GM18951 (cell line): ENCODE data around the gene RXRA.

ENCODE experiments used
- POLR2A ChIP-seq: IDR thresholded peaks from 4 replicates; pipeline ENCODE4 v1.6.1; 2011; ENCODE audit warnings: mild to moderate bottlenecking; ENCODE audit not compliant: insufficient read length, insufficient read depth; ENCODE audit errors: extremely low read depth
- in situ Hi-C: fragments of 300-500 bp; cut with MboI; formaldehyde crosslinking; loops from one replicate; pipeline ENCODE4 v1.12.0; 2022; ENCODE audit warnings: low sequenced_read_pairs, mixed read lengths, inconsistent platforms; ENCODE audit not compliant: unreplicated experiment

RXRA gene

GRCh38 chr9:134408939-134409737, 82.9 kb downstream of the RXRA start:
- in situ Hi-C loops = no loop called here
- no peak for TF ChIP-seq POLR2A

GRCh38 chr9:134410071-134410834, 84.0 kb downstream of the RXRA start:
- in situ Hi-C loops = no loop called here

DNA sequence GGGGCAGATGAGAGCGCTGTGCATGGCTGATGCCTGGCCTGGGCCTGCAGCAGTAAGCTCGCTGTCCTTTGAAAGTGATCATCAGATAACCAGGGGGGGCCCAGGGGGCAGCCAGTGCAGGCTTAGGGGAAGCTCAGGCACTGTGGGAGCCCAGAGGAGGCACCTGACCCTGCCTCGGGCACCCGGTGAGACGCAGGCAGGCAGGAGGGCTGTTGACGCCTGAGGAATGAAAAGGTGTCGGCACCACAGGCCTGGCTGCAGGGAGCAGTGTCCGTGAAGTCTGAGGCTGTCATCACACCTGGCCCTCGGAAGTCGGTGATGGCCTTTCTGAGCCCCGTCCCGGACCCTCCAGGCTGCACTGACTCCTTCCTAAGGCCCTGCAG, 84.6 kb downstream of the RXRA start:
- TF ChIP-seq POLR2A = no peak
- in situ Hi-C loops = no loop called here

More at GRCh38 chr9:134410071-134410834, 84.0 kb downstream of the RXRA start:
- no peak for TF ChIP-seq POLR2A

GRCh38 chr9:134411440-134412297, 85.4 kb downstream of the RXRA start:
- in situ Hi-C loops = no loop called here
- no peak for TF ChIP-seq POLR2A

GRCh38 chr9:134412298-134412711, 86.0 kb downstream of the RXRA start:
- in situ Hi-C loops = no loop called here
- no peak for TF ChIP-seq POLR2A

DNA sequence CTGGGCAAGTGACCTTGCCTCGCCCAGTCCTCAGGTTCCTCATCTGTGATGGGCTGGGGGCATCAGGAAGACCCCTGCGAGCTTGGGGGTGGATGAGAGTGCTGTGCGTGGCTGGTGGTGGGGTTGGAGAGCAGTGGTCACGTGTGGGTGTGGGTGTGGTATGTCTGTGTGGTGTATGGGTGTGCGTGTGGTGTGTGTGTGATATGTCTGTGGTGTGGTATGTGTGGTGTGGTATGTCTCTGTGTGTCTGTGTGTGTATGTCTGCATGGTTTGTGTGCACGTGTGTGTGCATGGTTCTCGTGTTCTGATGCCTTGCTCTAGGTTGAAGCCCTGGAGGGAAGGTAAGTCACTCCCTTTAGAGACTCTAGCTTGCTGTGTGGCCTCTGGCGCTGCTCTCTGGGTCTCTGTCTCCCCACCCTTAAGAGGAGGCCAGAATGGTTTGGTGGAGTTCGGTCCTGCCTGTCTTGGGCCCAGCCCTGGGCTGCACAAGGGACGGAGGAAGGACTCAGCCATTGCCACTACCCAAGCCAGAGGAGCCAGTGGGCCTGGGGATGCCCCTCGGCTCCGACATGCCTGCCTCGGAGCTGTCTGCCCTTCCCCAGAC, 87.0 kb downstream of the RXRA start:
- in situ Hi-C loops = no loop called here

GRCh38 chr9:134413890-134414623, 87.8 kb downstream of the RXRA start:
- TF ChIP-seq POLR2A = no peak
- in situ Hi-C loops = no loop called here

More for the DNA sequence above, 87.0 kb downstream of the RXRA start:
- no peak for TF ChIP-seq POLR2A

DNA sequence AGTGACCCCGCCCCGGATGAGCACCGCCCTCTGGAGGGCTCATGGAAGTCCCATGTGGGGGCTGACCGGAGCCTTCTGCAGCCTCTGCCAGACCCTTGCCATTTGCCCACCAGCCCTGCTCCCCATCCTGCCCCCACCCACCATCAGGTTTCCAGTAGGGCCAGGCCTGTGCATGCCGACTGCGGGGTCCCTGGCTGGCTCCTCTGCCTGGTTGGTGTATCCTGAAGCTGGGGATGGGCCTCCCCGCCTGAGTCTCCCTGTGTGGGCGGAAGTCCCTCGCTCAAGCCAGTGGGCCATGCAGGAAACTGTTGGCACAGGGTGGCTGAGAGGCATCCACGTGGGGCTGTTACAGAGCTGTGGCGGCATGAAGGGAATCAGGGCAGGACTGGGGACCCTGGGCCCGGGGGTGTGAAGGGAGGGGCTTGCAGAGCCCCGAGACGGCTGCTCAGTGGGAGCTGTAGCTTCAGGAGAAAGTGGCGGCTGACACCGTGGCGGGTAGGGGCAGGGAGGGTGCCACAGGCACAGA, 88.7 kb downstream of the RXRA start:
- in situ Hi-C loops = no loop called here
- no peak for TF ChIP-seq POLR2A

GRCh38 chr9:134416385-134417015, 90.2 kb downstream of the RXRA start:
- no peak for TF ChIP-seq POLR2A
- in situ Hi-C loops = no loop called here

- in situ Hi-C loops = no loop called here
- no peak for TF ChIP-seq POLR2A
Measured at GRCh38 chr9:134418354-134418753, 92.1 kb downstream of the RXRA start.

DNA sequence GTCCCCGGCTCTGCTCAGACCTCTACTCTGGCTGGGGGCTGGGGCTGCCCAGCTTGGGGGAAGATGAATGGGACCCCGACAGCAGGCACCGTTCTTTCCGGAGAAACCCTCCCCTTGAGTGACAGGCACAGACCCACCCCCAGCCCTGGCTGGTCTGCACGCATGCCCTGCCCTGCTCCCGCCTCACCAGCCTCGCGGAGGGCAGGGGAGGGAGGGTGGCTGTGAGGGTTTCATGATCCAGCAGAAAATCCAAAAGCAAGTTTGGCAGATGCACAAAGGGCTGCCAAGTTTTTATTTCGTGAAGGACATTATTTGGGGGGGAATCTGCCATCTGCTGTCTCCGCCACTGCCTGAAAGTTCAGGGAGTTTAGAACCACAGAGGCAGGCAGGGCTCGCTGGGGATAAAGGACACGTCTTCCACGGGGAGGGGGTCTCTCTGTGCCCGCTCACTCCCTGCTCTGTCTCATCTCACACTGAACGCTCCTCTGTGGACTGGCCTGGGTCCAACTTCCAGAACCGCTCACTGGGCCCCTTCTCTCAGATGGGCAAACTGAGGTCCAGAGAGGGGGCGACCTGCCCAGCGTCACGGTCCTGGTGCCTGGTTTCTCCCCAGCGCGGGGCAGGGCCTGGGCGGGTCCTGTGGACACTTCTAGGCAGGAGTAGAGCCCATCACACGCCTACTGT, 92.9 kb downstream of the RXRA start:
- in situ Hi-C loops = no loop called here
- no peak for TF ChIP-seq POLR2A
